Adipocyte (in vitro differentiated cells): ENCODE results near the gene FAM240A.
A peak's percentile ranks its signal among the peaks of the same experiment; 100 is the strongest.

ENCODE experiments used
- DNase-seq: peaks from one replicate; pipeline ENCODE4 v3.0.0-alpha.2; 2015; ENCODE audit warnings: low read depth
- H3K27me3 ChIP-seq: replicated peaks from 2 replicates; pipeline ENCODE4 v1.7.0; 2013; ENCODE audit warnings: mild to moderate bottlenecking, low read length, moderate library complexity; ENCODE audit not compliant: control insufficient read depth, insufficient read depth
- H3K36me3 ChIP-seq: 2 replicates; pipeline ENCODE4 v1.7.0; 2013; ENCODE audit warnings: low read length, mild to moderate bottlenecking, moderate library complexity; ENCODE audit not compliant: control insufficient read depth, insufficient read depth, severe bottlenecking
- H3K4me1 ChIP-seq: 2 replicates; pipeline ENCODE4 v1.7.0; 2013; ENCODE audit warnings: mild to moderate bottlenecking, low read length, moderate library complexity; ENCODE audit not compliant: control insufficient read depth, insufficient read depth
- H3K4me3 ChIP-seq: 2 replicates; pipeline ENCODE4 v1.7.0; 2013; ENCODE audit warnings: mild to moderate bottlenecking, low read length, moderate library complexity
- H3K9ac ChIP-seq: 2 replicates; pipeline ENCODE4 v1.7.0; 2013; ENCODE audit warnings: mild to moderate bottlenecking, low read length, moderate library complexity
- H3K9me3 ChIP-seq: 2 replicates; pipeline ENCODE4 v1.7.0; 2013; ENCODE audit warnings: mild to moderate bottlenecking, low read length, moderate library complexity; ENCODE audit not compliant: control insufficient read depth

FAM240A gene

DNA sequence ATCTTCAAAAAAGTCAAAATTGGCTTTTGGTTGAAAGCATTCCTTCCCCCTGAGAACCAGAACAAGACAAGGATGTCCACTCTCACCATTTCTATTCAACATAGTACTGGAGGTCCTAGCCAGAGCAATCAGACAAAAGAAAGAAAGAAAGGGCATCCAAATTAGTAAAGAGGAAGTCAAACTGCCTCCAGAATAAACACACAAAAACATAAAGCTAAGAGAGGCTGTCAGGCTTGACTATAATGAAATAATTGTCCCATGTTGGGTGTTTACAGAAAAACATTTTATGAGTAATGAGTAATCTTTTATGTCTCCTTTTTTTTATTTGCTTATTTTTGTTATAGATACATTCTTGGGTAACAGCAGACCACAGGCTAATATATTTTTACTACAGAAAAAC lies 18.3 kb upstream of the FAM240A start:
- Histone ChIP-seq H3K4me3 (no peak overlapping the region), H3K27me3 (no peaks in the 10 kb centered on the region), H3K9ac (no peak overlapping the region), H3K36me3 (no peaks in the 10 kb centered on the region), H3K4me1 (peaks cover 7% of the 10 kb centered on the region), H3K9me3 (no peaks in the 10 kb centered on the region)
- no peak for DNase-seq

- H3K4me3 ChIP-seq: no peak overlapping the region
- no peaks in the 10 kb centered on the region for H3K36me3 ChIP-seq
- no peak for DNase-seq
- no peaks in the 10 kb centered on the region for H3K9me3 ChIP-seq
- H3K9ac ChIP-seq: no peak overlapping the region
- no peaks in the 10 kb centered on the region for H3K27me3 ChIP-seq
- peaks cover 7% of the 10 kb centered on the region for H3K4me1 ChIP-seq
These were observed 17.6 kb upstream of the FAM240A start for GRCh38 chr3:46594723-46595122.

DNA sequence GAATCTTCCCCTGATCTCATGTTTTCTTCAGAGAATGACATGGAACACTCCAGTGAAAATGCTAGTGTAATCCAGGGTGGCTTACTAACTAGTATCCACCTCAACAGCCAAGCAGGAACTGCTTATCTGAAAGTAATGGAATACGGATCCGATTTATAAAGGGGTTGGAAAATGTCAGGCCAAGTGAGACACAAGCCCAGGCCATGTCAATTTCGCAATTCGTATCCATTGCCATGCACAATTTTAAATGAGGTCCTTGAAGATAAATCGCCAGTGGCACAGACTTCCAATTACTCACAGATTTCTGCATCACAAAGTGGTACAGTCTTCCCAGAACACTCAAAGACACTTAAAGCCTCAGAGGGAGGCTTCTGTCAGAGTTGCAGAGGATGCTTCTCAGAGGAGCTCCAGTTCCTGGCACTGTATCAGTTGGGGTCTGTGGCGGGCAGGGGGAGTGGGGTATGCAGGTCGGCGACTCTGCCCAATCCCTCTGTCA lies 16.5 kb upstream of the FAM240A start:
- Histone ChIP-seq H3K4me1 (peaks cover 7% of the 10 kb centered on the region), H3K36me3 (no peaks in the 10 kb centered on the region), H3K9me3 (no peaks in the 10 kb centered on the region), H3K4me3 (no peak overlapping the region), H3K9ac (no peak overlapping the region), H3K27me3 (no peaks in the 10 kb centered on the region)
- no peak for DNase-seq

DNA sequence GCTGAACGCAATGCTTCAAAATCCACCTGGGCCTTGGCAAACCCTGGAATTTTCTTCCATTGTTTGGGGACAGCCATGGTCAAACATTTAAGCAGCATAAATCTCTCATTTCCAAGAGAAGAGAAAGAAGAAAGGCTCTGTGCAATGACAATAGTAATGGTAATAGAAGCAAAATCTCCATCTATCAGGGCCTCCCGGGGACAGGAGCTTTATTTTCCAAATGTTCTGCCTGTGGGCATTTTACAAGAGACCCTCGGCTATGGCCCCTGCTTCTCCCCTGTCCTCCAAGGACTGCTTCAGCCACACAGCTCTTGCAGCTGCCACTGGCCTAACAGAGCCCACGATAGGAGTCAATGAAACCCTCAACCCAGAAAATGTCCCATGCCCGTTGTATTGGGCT lies 12.7 kb upstream of the FAM240A start:
- H3K4me3 ChIP-seq: no peak overlapping the region

GRCh38 chr3:46603446-46604046 lies 8.8 kb upstream of the FAM240A start:
- no peaks in the 10 kb centered on the region for H3K9me3 ChIP-seq
- peaks cover 19% of the 10 kb centered on the region for H3K4me1 ChIP-seq
- H3K9ac ChIP-seq: no peak overlapping the region
- no peak overlapping the region for H3K4me3 ChIP-seq
- no peaks in the 10 kb centered on the region for H3K27me3 ChIP-seq
- DNase-seq: no peak
- H3K36me3 ChIP-seq: no peaks in the 10 kb centered on the region

More for the DNA sequence above, 12.7 kb upstream of the FAM240A start:
- Histone ChIP-seq H3K27me3 (no peaks in the 10 kb centered on the region), H3K36me3 (no peaks in the 10 kb centered on the region), H3K4me1 (peaks cover 7% of the 10 kb centered on the region), H3K9ac (no peak overlapping the region), H3K9me3 (no peaks in the 10 kb centered on the region)
- no peak for DNase-seq

- no peak overlapping the region for H3K4me3 ChIP-seq
- H3K9me3 ChIP-seq: no peaks in the 10 kb centered on the region
- peaks cover 25% of the 10 kb centered on the region for H3K4me1 ChIP-seq
- H3K36me3 ChIP-seq: no peaks in the 10 kb centered on the region
- no peak overlapping the region for H3K9ac ChIP-seq
- no peak for DNase-seq
- no peaks in the 10 kb centered on the region for H3K27me3 ChIP-seq
These were observed 8.2 kb upstream of the FAM240A start for GRCh38 chr3:46604127-46604526.

DNA sequence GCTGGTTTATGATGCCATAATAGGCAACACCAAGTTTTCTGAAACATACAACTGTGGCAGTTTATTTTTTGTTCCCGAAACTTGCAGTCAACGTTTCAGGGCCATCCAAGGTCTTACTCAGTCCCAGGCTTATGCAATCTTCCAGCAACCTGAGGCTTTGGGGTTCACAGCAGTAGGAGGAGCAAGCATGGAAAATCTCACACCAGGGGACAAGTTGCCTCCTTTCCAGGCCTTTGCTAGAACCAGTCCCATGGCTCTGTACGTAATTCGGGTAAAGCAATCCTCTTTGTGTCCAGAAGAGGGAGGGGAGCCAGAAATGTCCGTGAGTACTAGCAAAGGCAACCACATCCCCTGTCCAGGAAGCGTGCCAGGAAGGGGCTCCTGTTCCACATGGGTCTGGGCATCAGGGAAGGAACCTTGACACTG lies 4.7 kb upstream of the FAM240A start:
- H3K36me3 ChIP-seq: no peaks in the 10 kb centered on the region
- H3K27me3 ChIP-seq: no peaks in the 10 kb centered on the region
- H3K4me1 ChIP-seq: peaks cover 45% of the 10 kb centered on the region
- no peaks in the 10 kb centered on the region for H3K9me3 ChIP-seq
- no peak overlapping the region for H3K4me3 ChIP-seq
- DNase-seq: peak; percentile 15
- H3K9ac ChIP-seq: peak overlapping the region; percentile 2

DNA sequence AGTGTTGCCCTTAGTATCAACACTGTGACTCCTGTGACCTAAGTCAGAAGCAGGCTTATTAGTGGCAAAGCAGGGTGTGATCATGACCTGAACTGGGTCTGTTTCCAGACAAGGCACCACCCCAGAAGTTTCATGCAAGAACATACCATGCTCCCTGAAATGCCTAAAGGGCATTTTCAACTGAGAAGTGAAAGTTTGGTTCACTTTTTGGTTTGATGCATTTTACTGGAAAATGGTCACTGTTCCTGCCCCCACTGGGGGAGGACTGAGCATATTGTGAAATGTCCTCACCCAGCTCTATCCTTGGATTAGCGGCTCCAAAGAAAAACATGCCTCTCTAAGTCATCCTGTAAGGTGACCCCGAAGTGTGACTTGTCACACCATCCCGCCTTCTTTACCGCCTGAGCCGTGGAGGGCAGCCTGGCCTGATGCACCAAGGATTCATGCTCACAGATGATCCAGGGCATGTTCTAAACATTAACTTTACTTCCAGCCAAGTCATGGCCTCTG lies 3.1 kb upstream of the FAM240A start:
- H3K27me3 ChIP-seq: no peaks in the 10 kb centered on the region
- H3K4me1 ChIP-seq: peaks cover 49% of the 10 kb centered on the region
- H3K4me3 ChIP-seq: no peak overlapping the region
- H3K9me3 ChIP-seq: no peaks in the 10 kb centered on the region
- no peak overlapping the region for H3K9ac ChIP-seq
- no peaks in the 10 kb centered on the region for H3K36me3 ChIP-seq
- peak; percentile 60 for DNase-seq

DNA sequence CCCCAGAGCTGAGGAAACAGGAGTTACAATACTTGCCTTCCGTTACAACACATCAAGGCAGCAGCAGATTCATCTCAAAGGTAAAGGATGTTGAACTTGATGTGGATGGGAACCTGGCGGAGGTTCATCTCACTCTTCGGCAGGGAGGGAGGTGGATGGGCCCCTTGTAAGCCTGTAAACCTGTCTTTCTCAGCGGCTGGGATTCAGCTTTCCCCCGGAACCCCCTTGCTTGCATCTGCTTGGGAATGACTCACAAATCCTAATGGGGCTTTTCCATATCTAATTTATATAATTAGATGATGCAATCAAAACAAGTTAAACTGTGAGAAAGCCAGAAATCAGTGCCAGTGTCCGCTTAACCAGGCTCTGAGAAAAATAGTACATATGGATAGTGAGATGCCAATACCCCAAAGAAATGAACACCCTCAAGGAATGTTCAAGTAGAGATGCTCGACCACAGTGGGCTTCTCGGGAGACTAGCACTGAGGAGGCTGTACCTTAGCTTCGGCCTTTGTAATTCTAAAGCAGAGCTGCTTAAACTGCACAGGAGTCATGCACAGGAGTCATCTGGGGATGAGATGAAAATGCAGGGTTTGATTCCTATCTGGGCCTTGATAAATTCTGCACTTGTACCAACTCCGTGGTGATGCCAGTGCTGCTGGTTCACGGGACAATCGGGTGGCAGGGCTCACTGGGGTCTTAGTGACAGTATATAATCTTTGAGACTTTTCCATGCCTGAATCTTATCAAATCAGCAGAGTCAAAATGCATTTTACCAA lies 2.2 kb upstream of the FAM240A start:
- H3K4me3 ChIP-seq: no peak overlapping the region
- H3K36me3 ChIP-seq: no peaks in the 10 kb centered on the region
- peaks cover 7% of the 10 kb centered on the region for H3K27me3 ChIP-seq
- DNase-seq: peak; percentile 27
- no peak overlapping the region for H3K9ac ChIP-seq
- H3K4me1 ChIP-seq: peaks cover 49% of the 10 kb centered on the region
- no peaks in the 10 kb centered on the region for H3K9me3 ChIP-seq

DNA sequence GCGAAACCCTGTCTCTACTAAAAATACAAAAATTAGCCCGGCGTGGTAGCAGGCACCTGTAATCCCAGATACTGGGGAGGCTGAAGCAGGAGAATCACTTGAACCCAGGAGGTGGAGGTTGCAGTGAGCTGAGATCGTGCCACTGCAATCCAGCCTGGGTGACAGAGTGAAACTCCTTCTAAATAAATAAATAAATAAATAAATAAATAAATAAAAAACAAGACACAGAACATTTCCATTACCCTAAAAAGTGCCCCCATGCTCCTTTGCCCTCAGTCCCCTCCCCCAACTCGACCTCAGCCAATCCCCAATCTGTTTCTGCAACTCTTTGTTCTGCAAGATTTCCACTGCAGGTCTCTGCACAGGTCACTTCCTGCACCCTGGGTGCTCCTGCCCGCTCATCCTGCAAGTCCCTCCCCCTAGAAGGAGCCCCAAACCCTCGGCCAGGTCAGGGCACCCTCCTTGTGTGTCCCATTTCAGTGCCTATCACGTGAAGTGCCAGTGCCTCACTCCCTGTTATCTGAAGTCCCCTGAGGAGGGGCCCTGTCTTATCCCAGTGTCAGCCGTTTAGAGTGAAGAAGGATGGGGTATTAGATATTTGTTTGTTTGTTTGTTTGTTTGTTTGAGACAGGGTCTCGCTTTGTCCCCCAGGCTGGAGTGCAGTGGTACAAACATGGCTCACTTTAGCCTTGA lies 1.1 kb downstream of the FAM240A start:
- no peaks in the 10 kb centered on the region for H3K9me3 ChIP-seq
- no peak overlapping the region for H3K9ac ChIP-seq
- peaks cover 31% of the 10 kb centered on the region for H3K4me1 ChIP-seq
- H3K4me3 ChIP-seq: no peak overlapping the region
- H3K36me3 ChIP-seq: no peaks in the 10 kb centered on the region
- DNase-seq: no peak
- peaks cover 31% of the 10 kb centered on the region for H3K27me3 ChIP-seq

DNA sequence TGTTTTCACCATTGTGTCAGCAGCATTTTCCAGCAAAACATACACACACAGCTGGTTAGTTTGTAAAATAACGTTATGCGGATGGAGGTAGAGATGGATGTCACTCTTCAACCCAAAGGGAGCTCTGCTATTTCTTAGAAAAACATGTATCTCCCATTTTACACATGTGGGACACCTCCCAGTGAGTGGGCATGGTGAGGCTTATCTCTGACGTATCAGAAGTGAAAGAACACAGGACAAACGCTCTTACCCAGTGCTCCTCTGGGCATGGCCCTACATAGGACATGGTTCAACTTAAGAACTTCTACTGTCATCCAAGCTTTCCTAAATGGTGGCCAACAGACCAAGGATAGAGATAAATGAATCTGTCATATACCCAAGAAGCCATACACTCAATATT lies 2.1 kb downstream of the FAM240A start:
- H3K27me3 ChIP-seq: peaks cover 33% of the 10 kb centered on the region

More for the DNA sequence above, 2.1 kb downstream of the FAM240A start:
- Histone ChIP-seq H3K9ac (no peak overlapping the region), H3K4me1 (peaks cover 21% of the 10 kb centered on the region), H3K36me3 (no peaks in the 10 kb centered on the region), H3K9me3 (no peaks in the 10 kb centered on the region), H3K4me3 (no peak overlapping the region)
- no peak for DNase-seq
